Stimulated activated CD8-positive, alpha-beta memory T cell treated with anti-CD3 and anti-CD28 coated beads, Interleukin-4, amount 100 ng/mL, for 4 hours (primary cell): ENCODE measurements around the gene EFCAB11.

Experiments
- DNase-seq, 2 donors: peaks; one replicate each; pipeline ENCODE4 v3.0.0-alpha.2; 2020; ENCODE audit warnings: low read depth in 2 of 2, low spot score in 1 of 2

Gene EFCAB11

GRCh38 chr14:89954070-89955021 lies at the start of gene EFCAB11:
Gene EFCAB11 (minus strand): TSS chr14:89954730. CDS start chr14:89954660, 70 bp downstream.
- peak; percentile 89 to 90 for DNase-seq

- DNase-seq, result no peak
Observed at GRCh38 chr14:90003526-90004307, 49.2 kb upstream of the EFCAB11 start.

- no peak for DNase-seq
Observed at GRCh38 chr14:90000935-90001334, 46.4 kb upstream of the EFCAB11 start.

- DNase-seq, result no peak
Observed at GRCh38 chr14:89996963-89997362, 42.4 kb upstream of the EFCAB11 start.

GRCh38 chr14:89992273-89992672 lies 37.7 kb upstream of the EFCAB11 start:
- no peak for DNase-seq

GRCh38 chr14:89990623-89991275 lies 36.2 kb upstream of the EFCAB11 start:
- DNase-seq, result no peak

- DNase-seq, result no peak
Observed at GRCh38 chr14:89990218-89990617, 35.7 kb upstream of the EFCAB11 start.

- DNase-seq, result no peak
Observed at GRCh38 chr14:89988787-89989186, 34.3 kb upstream of the EFCAB11 start.

- DNase-seq, result no peak
Observed at GRCh38 chr14:89987161-89987475, 32.6 kb upstream of the EFCAB11 start.

GRCh38 chr14:89986462-89987160 lies 32.1 kb upstream of the EFCAB11 start:
- no peak for DNase-seq

- no peak for DNase-seq
Observed at GRCh38 chr14:89983375-89983774, 28.8 kb upstream of the EFCAB11 start.

- no peak for DNase-seq
Observed at GRCh38 chr14:89978656-89979055, 24.1 kb upstream of the EFCAB11 start.

- DNase-seq, result no peak
Observed at GRCh38 chr14:89977668-89978067, 23.1 kb upstream of the EFCAB11 start.

GRCh38 chr14:89973234-89973823 lies 18.8 kb upstream of the EFCAB11 start:
- DNase-seq, result no peak

- no peak for DNase-seq
Observed at GRCh38 chr14:89965839-89966238, 11.3 kb upstream of the EFCAB11 start.

- no peak for DNase-seq
Observed at GRCh38 chr14:89963288-89963978, 8.9 kb upstream of the EFCAB11 start.

- no peak for DNase-seq
Observed at GRCh38 chr14:89960914-89961313, 6.4 kb upstream of the EFCAB11 start.

GRCh38 chr14:89959853-89960445 lies 5.4 kb upstream of the EFCAB11 start:
- no peak for DNase-seq

- no peak for DNase-seq
Observed at GRCh38 chr14:89958966-89959365, 4.4 kb upstream of the EFCAB11 start.

- DNase-seq, result no peak
Observed at GRCh38 chr14:89957791-89958190, 3.3 kb upstream of the EFCAB11 start.
